Stimulated activated CD4-positive, alpha-beta T cell treated with anti-CD3 and anti-CD28 coated beads, Interleukin-4, amount 100 ng/mL, for 48 hours (primary cell): Measurements from ENCODE around the gene S100P.
"Not testable (repeated sequence)": the region's sequence is repeated elsewhere in the genome, so short reads cannot be mapped to it uniquely, and the experiment has no call there.

Source experiments
- DNase-seq, 2 donors: peaks; one replicate each; pipeline ENCODE4 v3.0.0-alpha.2; 2020; ENCODE audit warnings: low read depth in 2 of 2

Gene S100P

DNA sequence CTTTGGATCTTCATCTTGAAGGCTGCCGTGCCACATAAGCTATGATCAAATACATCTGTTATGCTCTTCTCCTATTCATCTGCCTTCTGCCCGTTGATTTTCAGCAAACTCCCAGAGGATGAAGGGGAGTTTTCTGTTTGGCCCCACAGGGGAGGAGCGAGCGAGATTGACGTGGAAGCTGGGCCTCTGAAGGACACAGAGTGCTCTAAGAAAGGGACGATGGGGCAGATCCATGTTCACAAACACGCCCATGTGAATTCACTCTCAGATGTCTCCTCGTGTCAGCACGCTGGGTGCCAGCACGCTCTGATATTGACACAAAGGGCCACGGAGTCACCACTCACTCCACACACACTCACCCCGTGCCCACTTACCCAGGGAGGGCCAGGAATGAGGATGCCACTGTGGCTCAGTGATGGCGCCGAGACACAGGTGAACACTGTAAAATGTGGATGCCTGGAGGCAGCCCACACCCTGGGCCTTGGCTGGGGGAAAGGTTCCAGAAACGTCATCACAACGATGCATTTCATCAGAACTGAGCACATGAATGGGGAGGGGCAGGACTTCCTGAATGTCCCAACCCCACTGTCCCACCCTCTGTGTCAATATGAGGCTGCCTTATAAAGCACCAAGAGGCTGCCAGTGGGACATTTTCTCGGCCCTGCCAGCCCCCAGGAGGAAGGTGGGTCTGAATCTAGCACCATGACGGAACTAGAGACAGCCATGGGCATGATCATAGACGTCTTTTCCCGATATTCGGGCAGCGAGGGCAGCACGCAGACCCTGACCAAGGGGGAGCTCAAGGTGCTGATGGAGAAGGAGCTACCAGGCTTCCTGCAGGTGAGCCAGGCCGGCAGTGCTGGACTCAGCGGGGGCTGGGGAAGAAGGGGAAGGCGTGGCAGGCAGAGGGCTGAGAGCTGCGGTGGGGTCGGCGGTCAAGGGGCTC lies at the start of gene S100P:
S100P (plus strand) TSS at position 648 of the 946 bp plus-strand sequence; CDS start at position 703, 55 bp downstream.
- DNase-seq, result no peak

DNA sequence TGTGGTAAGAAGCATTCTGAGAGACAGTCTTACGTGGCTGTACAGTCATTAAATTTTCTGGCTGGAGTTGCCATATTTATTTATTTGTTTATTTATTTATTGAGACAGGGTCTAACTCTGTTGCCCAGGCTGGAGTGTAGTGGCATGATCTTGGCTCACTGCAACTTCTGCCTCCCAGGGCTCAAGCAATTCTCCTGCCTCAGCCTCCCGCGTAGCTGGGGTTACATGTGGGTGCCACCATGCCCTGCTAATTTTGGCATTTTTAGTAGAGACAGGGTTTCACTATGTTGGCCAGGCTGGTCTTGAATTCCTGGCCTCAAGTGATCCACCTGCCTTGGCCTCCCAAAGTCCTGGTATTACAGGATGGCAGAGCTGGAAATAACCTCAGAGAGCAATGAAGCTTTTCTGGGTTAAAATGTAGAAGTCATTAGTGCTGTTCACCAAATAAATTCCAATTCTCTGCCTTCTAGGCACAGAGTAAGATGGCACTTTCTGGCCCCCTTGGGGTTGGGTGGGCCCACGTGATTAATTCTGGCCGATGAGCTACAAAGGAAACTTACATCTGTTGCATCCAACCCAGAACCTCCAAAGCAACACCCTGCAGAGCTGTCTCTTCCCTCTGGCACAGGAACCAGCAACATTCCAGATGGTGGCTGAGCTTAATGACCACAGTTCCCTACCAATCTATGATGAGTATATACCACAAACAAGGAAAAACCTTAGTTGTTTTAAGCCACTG lies 48.7 kb upstream of the S100P start:
- no peak for DNase-seq

DNA sequence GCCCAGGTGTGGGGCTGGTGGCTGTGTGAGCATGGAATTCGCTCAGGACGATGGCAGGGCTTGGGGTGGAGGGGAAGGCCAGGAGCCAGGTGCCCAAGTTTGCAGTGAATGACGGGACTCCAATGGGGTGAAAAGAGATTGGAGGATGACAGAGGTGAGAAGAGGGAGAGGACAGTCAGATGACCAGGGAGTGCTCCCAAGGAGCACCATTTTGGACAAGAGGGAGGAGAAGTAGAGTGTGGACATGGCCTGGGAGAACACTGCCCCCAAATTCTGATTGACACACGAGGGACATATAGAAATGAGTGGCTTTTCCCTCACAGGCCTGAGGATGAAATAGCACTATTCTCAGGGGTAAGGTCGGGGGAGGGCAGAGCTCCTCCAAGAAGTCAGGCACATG lies 46.5 kb upstream of the S100P start:
- no peak for DNase-seq

DNA sequence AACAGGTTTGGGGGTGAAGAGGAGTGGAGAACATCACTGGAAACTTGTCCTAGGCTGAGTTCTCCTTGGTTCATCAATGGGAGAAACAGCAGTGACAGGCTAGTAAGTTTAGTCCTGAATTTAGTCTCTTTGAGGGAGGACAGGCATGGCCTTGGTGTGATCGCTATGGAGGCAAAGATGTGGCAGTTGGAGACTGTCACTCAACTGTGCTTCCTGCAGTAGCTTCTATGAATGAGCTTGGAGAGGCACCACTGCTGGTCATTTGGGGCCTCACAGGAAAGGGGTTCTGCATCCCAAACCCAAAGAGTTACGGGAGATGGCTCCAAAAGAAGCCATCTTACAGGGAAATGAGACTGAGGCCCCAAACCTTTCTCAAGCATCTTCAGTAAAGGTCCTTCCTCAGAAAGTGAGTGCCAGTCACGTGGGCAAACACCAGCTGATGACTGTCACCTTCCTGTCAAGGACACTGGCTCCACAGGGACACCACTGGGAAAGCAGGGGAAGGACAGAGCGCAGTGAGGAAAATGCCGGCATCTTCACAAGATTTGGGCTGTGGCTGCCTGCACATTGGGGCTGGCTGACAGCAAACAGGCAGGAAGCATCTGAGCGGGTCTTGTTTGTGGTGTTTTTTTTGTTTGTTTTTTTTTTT lies 46.0 kb upstream of the S100P start:
- DNase-seq, result no peak

DNA sequence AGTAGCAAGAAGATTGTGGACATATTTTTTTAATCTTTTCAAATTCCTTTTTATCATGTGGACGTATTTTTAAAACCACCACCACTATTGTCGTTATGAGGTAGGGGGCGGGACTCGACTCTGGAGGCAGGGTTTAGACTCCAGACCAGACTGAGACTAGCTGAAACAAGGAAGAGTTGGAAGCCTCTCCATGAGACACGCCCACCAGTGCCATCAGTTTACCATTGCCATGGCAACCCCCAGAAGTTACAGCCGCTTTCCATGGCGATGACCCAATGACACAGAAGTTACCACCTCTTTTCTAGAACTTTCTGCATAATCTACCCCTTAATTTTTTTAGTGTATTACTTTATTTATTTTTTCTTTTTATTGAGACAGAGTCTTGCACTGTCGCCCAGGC lies 44.5 kb upstream of the S100P start:
- no peak for DNase-seq

DNA sequence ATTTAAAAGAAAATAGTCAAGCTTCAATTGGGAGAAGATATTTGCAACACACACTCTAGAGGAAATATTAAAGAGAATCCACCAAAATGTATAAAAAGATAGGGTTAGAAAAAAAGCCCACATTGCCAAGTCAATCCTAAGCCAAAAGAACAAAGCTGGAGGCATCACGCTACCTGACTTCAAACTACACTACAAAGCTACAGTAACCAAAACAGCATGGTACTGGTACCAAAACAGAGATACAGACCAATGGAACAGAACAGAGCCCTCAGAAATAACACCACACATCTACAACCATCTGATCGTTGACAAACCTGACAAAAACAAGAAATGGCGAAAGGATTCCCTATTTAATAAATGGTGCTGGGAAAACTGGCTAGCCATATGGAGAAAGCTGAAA lies 39.5 kb upstream of the S100P start:
- not testable (repeated sequence) for DNase-seq

GRCh38 chr4:6655291-6655690 lies 38.4 kb upstream of the S100P start:
- DNase-seq, result not testable (repeated sequence)

DNA sequence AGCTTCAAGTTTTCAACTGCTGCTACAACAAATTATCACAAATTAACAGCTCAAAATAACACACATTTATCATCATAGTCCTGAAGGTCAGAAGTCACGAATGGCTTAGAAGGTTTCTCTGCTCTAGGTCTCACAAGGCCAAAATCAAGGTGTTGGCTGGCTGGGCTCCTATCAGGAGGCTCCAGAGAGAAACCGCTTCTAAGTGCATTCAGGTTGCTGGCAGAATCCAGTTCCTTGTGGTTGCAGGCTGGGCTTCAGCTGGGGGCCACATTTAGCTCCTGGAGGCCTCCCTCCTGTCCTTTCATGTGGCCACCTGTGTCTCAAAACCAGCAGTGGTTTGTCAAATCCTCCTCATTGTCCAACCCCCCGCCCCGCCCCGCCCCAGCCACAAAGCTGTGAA lies 37.8 kb upstream of the S100P start:
- no peak for DNase-seq

GRCh38 chr4:6657242-6658208 lies 36.2 kb upstream of the S100P start:
- DNase-seq, result no peak

DNA sequence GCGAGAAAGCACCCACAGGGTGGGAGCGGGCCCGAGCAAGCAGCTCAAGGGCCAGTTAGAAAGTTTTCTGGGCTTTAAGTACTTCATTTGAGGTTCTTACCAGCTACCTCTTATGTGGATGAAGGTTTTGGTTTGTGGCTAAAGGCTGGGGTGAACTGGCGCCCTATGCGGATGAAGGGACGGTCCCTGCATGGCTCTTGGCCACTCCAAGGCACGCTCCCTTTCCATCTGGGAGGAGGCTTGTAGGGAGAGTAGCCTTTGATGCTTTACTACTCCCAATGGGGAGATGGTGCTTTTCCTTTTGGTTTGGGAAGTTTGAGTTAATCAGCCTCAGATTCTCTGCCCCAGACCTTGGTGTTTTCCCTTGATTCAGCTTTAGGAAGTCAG lies 35.5 kb upstream of the S100P start:
- no peak for DNase-seq

- DNase-seq, result peak; percentile 31 to 39
Observed at GRCh38 chr4:6658597-6659075, 35.0 kb upstream of the S100P start.

DNA sequence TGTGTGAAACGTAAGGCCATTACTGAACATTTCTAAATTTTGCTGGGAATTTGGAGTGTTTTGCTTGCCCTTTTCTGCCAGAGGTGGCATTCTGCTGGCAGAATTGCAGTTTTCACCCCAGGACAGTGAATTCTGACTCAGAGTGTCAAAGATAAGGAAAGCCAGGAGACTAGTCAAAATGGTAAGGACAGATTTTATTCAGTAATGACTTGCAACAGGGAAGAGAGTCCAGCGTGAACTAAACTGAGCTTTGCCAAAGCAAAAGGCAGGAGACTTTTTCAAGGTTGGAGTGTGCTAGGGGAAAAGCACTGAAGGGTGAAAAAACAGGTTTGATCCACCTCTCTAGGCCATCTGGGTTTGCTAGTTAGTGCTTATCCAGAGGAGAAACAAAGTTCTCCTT lies 33.8 kb upstream of the S100P start:
- no peak for DNase-seq

GRCh38 chr4:6660430-6660829 lies 33.2 kb upstream of the S100P start:
- DNase-seq, result no peak

- DNase-seq, result no peak
Observed at GRCh38 chr4:6662591-6662990, 31.1 kb upstream of the S100P start.

GRCh38 chr4:6663596-6664393 lies 29.9 kb upstream of the S100P start:
- no peak for DNase-seq

- DNase-seq, result no peak
Observed at GRCh38 chr4:6665320-6665654, 28.4 kb upstream of the S100P start.

DNA sequence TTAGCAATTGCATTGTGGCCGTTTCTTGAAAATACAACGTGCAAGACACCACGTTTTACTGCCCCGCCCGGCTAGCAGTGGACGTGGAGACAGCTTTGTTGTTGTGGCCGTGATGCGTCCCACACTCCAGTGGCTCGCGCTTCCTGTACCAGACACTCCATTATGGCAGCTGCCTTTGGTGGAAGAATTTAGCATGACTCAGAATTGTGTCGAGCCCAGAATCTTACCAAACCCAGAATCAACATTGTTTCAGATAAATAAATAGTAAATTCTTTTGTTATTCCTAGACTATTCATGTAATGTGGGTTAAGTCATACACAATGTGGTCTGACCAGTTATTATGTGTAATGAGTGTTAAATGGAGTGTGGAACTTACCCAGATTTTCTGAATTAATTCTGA lies 25.3 kb upstream of the S100P start:
- DNase-seq, result no peak

DNA sequence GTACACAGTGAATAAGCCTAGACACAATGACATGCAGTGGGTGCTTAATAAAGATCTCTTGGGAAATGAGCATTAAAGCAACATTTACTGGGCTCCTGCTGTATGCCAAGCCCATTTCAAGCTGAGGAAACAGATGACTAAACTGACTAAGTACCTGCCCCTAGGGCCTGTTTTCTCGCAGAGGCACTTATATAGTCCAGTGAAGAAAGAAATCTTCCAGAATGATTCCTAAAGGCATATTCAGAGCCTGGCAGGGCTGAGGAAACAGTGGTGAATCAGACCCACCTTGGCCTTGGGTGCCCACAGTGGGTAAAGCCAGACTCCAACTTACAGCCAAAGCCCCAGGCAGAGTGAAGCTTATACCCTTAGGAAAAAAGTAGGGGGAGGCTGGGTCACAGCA lies 22.0 kb upstream of the S100P start:
- no peak for DNase-seq

DNA sequence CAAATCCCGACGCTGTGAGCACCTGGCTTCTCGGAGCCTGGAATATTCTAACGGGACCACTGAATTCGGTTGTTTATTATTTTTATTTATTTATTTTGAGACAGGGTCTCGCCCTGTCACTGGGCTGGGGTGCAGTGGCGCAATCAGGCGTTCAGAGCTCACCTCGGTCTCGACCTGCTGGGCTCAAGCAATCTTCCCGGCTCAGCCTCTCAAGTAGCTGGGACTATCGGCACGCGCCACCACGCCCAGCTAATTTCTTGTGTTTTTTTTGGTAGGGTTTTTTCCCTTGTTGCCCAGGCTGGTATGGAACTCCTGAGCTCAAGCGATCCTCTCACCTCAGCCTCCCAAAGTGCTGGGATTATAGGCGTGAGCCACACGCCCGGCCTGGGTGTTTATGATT lies 21.5 kb upstream of the S100P start:
- DNase-seq, result no peak

- DNase-seq, result not testable (repeated sequence)
Observed at GRCh38 chr4:6672541-6673190, 21.0 kb upstream of the S100P start.
